Smooth muscle cell (in vitro differentiated cells): ENCODE measurements around the gene GLIS1. TPM values are rescaled to one million over a fixed set of nuclear protein-coding genes. Genes with fewer than 3 reads are reported as not detected.

Experiments used
- DNase-seq: peaks from one replicate; lab custom pipeline; 2025; ENCODE audit not compliant: unreplicated experiment; lab: John Stamatoyannopoulos, UW
- H2AFZ ChIP-seq: fragments of 200-600 bp; sonication (generic); 2 replicates; pipeline ENCODE4 v1.6.0; 2016; ENCODE audit warnings: antibody characterized with exemption, low read depth, mild to moderate bottlenecking
- H3F3A ChIP-seq: fragments of 200-600 bp; sonication (generic); 2 replicates; pipeline ENCODE4 v1.6.0; 2017; ENCODE audit warnings: antibody characterized with exemption, low read depth
- H3K27ac ChIP-seq: fragments of 200-600 bp; sonication (generic); 2 replicates; pipeline ENCODE4 v1.5.1; 2016; ENCODE audit warnings: low read depth, mild to moderate bottlenecking
- H3K27me3 ChIP-seq: fragments of 200-600 bp; sonication (generic); 2 replicates; pipeline ENCODE4 v1.6.1; 2016; ENCODE audit warnings: low read depth, mild to moderate bottlenecking
- H3K36me3 ChIP-seq: fragments of 200-600 bp; sonication (generic); 2 replicates; pipeline ENCODE4 v1.5.1; 2016; ENCODE audit warnings: low read depth
- H3K4me1 ChIP-seq: fragments of 200-600 bp; sonication (generic); 2 replicates; pipeline ENCODE4 v1.5.1; 2016; ENCODE audit warnings: low read depth
- H3K4me2 ChIP-seq: fragments of 200-600 bp; sonication (generic); 2 replicates; pipeline ENCODE4 v1.6.0; 2016; ENCODE audit warnings: mild to moderate bottlenecking
- H3K4me3 ChIP-seq: fragments of 200-600 bp; sonication (generic); 2 replicates; pipeline ENCODE4 v1.5.1; 2016; ENCODE audit warnings: mild to moderate bottlenecking
- H3K79me2 ChIP-seq: fragments of 200-600 bp; sonication (generic); 2 replicates; pipeline ENCODE4 v1.6.0; 2016; ENCODE audit warnings: low read depth, mild to moderate bottlenecking
- H3K9ac ChIP-seq: fragments of 200-600 bp; sonication (generic); 2 replicates; pipeline ENCODE4 v1.6.0; 2016; ENCODE audit warnings: low read depth
- H3K9me3 ChIP-seq: fragments of 200-600 bp; sonication (generic); replicated peaks from 2 replicates; pipeline ENCODE4 v1.5.1; 2016; ENCODE audit warnings: low read depth
- H4K20me1 ChIP-seq: fragments of 200-600 bp; sonication (generic); 2 replicates; pipeline ENCODE4 v1.6.0; 2016; ENCODE audit warnings: low read depth
- WGBS: methylation state at CpG from one replicate; pipeline ENCODE4 v1.1.7; 2016; ENCODE audit warnings: low lambda C conversion rate; 5-methylcytosine and 5-hydroxymethylcytosine counted together
- polyA plus RNA-seq: library from polyadenylated mRNA; unstranded; fragments of >200 nt; fragmentation: Nextera tagmentation; extraction: Ambion mirVana; gene quantifications from 2 replicates; pipeline ENCODE4 v1.2.1, GENCODE V29; 2016
- total RNA-seq: library from RNA; depleted of rRNA; stranded (reverse); fragments of >200 nt; gene quantifications from 2 replicates; pipeline ENCODE4 v1.2.3, GENCODE V29; 2014
- TF ChIP-seq, protein P1 (sequence below): fragments of 200-600 bp; sonication (generic); IDR thresholded peaks from 2 replicates; pipeline ENCODE4 v1.5.1; 2017; ENCODE audit warnings: borderline replicate concordance, mild to moderate bottlenecking, antibody characterized with exemption; ENCODE audit not compliant: insufficient read depth, poor library complexity, severe bottlenecking

The GLIS1 gene
- total and polyA plus RNA-seq, 2 experiments from 2014 or later = 0.36 to 4.9 TPM

- H2AFZ ChIP-seq = no peak overlapping the region
- H3K27ac ChIP-seq = no peak overlapping the region
- H3K36me3 ChIP-seq = no peaks in the 10 kb centered on the region
- H3K4me3 ChIP-seq = no peak overlapping the region
- H3K79me2 ChIP-seq = no peaks in the 10 kb centered on the region
- WGBS = 95% methylated on average over 14 of the region's 14 CpGs
- H3F3A ChIP-seq = peaks cover 15% of the 10 kb centered on the region
- H3K9me3 ChIP-seq = no peaks in the 10 kb centered on the region
- H3K4me1 ChIP-seq = peaks cover 10% of the 10 kb centered on the region
- H4K20me1 ChIP-seq = no peaks in the 10 kb centered on the region
- TF ChIP-seq, protein P1, sequence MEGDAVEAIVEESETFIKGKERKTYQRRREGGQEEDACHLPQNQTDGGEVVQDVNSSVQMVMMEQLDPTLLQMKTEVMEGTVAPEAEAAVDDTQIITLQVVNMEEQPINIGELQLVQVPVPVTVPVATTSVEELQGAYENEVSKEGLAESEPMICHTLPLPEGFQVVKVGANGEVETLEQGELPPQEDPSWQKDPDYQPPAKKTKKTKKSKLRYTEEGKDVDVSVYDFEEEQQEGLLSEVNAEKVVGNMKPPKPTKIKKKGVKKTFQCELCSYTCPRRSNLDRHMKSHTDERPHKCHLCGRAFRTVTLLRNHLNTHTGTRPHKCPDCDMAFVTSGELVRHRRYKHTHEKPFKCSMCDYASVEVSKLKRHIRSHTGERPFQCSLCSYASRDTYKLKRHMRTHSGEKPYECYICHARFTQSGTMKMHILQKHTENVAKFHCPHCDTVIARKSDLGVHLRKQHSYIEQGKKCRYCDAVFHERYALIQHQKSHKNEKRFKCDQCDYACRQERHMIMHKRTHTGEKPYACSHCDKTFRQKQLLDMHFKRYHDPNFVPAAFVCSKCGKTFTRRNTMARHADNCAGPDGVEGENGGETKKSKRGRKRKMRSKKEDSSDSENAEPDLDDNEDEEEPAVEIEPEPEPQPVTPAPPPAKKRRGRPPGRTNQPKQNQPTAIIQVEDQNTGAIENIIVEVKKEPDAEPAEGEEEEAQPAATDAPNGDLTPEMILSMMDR = peak; percentile 2
- no peak overlapping the region for H3K4me2 ChIP-seq
- no peak for DNase-seq
- H3K27me3 ChIP-seq = no peaks in the 10 kb centered on the region
- H3K9ac ChIP-seq = no peak overlapping the region
These were observed 145.8 kb downstream of the GLIS1 start for GRCh38 chr1:53592985-53593757.

DNA sequence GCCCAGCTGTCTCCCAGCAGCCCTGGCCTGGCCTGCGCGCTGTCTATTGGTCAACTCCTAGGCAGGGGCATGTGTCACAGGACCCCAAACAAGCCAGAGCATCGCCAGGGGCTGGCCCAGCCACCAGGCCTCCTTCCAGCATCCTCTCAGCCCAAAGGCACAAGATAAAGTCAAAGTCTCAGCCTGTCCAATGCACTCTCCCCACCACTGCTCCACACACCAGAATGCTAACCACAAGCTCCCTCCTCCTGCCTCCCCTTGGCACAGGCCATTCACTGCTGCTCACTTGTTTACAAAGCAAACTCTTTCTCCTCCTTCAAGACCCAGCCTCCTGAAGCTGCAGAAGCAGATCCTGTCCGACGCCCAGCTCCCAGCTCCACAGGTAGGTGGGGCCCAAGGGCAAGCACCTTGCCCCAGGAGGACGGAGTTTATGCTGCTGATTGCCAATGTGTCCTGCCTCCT lies 146.4 kb downstream of the GLIS1 start:
- 41% methylated on average over 6 of the region's 6 CpGs for WGBS
- H3K4me2 ChIP-seq = no peak overlapping the region
- no peak overlapping the region for H3K4me3 ChIP-seq
- no peak overlapping the region for H3K9ac ChIP-seq
- H3K9me3 ChIP-seq = no peaks in the 10 kb centered on the region
- no peak overlapping the region for H2AFZ ChIP-seq
- H3K27me3 ChIP-seq = no peaks in the 10 kb centered on the region
- H3K4me1 ChIP-seq = peaks cover 10% of the 10 kb centered on the region
- peak overlapping the region; percentile 42 for H3K27ac ChIP-seq
- no peaks in the 10 kb centered on the region for H3K36me3 ChIP-seq
- H4K20me1 ChIP-seq = no peaks in the 10 kb centered on the region
- DNase-seq = no peak
- no peaks in the 10 kb centered on the region for H3K79me2 ChIP-seq
- H3F3A ChIP-seq = peaks cover 15% of the 10 kb centered on the region
- TF ChIP-seq, protein P1 = peak; percentile 3

- Histone ChIP-seq H3K9me3 (no peaks in the 10 kb centered on the region), H3K36me3 (no peaks in the 10 kb centered on the region), H3K27ac (peak overlapping the region; percentile 42), H3K4me2 (no peak overlapping the region), H3K4me3 (no peak overlapping the region), H3K9ac (no peak overlapping the region), H3F3A (peaks cover 15% of the 10 kb centered on the region), H2AFZ (no peak overlapping the region), H3K27me3 (no peaks in the 10 kb centered on the region), H4K20me1 (no peaks in the 10 kb centered on the region), H3K79me2 (no peaks in the 10 kb centered on the region), H3K4me1 (peaks cover 10% of the 10 kb centered on the region)
- TF ChIP-seq, protein P1 = no peak
- no peak for DNase-seq
- WGBS = 89% methylated on average over 4 of the region's 4 CpGs
These were observed 147.0 kb downstream of the GLIS1 start for GRCh38 chr1:53591924-53592323.
